GM18502 (cell line): ENCODE measurements around the gene ATG16L2.
"Not testable (repeated sequence)": the region's sequence is repeated elsewhere in the genome, so short reads cannot be mapped to it uniquely, and the experiment has no call there.

ENCODE experiments used
- ATAC-seq: cut with Tn5 transposase; IDR thresholded peaks from one replicate; pipeline ENCODE4 v1.9.1; 2021; ENCODE audit warnings: mild to moderate bottlenecking; ENCODE audit not compliant: unreplicated experiment, poor library complexity

ATG16L2 gene

DNA sequence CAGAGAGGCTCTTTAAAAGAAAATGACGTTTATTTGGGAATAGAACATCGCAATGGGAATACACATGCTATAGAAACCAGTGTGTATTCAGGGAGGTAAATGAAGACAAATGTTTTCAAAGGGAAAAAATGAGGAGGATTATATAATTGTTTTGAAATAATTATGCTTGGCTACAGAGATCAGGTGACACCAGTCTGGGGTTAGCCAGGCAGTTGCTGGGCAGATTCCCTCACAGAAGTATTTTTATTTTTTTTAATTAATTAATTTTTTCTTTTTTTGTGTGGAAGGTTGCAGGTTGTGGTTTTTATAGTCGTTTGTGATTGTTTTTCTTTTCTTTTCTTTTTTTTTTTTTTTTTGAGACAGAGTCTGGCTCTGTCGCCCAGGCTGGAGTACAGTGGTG, 14.8 kb upstream of the ATG16L2 start:
- no peak for ATAC-seq

DNA sequence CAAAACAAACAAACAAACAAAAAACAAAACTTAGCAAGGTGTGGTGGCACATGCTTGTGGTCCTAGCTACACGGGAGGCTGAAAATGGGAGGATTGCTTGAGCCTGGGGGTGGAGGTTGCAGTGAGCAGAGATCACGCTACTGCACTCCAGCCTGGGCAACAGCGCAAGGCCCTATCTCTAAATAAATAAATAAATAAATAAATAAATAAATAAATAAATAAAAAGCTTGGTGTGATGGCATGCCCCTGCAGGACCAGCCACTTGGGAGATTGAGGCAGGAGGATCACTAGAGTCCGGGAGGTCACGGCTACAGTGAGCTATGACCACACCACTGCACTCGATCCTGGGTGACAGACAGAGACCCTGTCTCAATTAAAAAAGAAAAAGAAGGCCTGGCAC, 11.4 kb upstream of the ATG16L2 start:
- no peak for ATAC-seq

DNA sequence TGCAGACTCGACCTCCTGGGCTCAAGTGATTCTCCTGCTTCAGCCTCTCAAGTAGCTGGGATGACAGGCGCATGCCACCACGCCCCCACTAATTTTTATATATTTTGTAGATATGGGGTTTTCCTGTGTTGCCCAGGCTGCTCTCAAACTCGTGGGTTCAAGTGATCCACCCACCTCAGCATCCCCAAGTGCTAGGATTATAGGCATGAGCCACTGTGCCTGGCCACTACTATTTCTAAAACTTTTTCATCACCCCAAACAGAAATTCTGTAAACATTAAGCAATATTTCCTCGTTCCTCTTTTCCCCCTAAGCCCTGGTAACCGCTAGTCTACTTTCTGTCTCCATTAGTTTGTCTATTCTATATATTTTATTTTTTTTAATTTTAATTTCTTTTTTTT, 9.0 kb upstream of the ATG16L2 start:
- no peak for ATAC-seq

GRCh38 chr11:72806378-72806777, 7.8 kb upstream of the ATG16L2 start:
- ATAC-seq: not testable (repeated sequence)

DNA sequence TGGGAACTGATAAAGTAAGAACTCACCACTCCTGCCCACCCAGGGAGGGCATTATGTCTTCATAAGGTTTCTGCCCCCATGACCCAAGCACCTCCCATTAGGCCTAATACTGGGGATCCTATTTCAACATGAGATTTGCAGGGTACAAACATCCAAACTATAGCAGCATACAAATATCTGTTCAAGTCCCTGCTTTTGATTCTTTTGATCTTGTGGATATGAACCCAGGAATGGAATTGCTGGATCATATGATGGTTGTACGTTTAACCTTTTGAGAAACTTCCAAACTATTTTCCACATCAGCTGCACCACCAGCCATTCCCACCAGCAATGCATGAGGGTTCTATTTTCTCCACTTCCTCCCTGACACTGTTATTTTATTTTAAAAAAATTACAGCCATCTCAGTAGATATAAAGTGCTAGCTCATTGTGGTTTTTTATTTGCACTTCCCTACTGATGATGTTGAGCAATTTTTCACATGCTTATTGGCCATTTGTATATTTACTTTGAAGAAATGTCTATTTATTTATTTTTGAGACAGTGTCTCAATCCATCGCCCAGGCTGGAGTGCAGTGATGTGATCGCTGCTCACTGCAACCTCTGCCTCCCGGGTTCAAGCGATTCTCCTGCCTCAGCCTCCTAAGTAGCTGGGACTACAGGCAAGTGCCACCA, 7.1 kb upstream of the ATG16L2 start:
- no peak for ATAC-seq

DNA sequence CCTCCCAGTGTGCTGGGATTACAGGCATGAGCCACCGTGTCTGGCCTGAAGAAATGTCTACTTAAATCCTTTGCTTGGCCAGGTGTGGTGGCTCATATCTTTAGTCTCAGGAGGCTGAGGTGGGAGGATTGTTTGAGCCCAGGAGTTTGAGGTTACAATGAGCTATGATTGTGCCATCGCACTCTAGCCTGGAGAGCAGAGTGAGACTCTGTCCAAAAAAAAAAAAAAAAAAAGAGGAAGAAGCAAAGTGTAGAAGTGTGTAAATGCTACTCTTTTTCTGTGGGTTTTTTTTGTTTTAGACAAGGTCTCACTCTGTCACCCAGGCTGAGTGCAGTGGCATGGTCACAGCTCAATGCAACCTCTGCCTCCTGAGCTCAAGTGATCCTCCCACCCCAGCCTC, 6.4 kb upstream of the ATG16L2 start:
- ATAC-seq: no peak

DNA sequence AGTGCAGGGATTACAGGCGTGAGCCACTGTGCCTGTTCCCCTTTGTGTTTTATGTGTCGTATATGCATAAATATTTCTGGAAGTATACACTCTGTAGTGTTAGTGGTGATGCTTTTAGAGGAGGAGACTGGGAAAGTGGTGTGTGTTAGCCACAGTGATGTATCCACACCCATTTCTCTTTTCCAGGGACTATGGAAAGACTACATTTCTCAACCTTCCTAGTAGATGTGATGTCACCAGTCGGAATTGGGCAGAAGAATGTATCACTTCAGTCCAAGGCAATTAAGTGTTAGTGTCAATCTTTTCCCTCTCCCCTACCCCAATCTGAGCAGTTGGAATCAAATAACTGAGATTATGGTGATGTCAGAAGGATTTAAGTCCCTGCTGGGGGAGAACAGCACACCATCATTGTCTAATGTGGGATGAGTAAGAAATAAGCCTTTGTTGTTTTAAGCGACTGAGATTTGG, 5.8 kb upstream of the ATG16L2 start:
- no peak for ATAC-seq

- ATAC-seq: not testable (repeated sequence)
Observed at GRCh38 chr11:72811686-72812085, 2.5 kb upstream of the ATG16L2 start.

- ATAC-seq: no peak
Observed at GRCh38 chr11:72812604-72812966, 1.6 kb upstream of the ATG16L2 start.

GRCh38 chr11:72812967-72813739, 1.1 kb upstream of the ATG16L2 start:
- peak; percentile 43 for ATAC-seq

- peak; percentile 41 for ATAC-seq
Observed at GRCh38 chr11:72813740-72814285, 398 bp upstream of the ATG16L2 start.

DNA sequence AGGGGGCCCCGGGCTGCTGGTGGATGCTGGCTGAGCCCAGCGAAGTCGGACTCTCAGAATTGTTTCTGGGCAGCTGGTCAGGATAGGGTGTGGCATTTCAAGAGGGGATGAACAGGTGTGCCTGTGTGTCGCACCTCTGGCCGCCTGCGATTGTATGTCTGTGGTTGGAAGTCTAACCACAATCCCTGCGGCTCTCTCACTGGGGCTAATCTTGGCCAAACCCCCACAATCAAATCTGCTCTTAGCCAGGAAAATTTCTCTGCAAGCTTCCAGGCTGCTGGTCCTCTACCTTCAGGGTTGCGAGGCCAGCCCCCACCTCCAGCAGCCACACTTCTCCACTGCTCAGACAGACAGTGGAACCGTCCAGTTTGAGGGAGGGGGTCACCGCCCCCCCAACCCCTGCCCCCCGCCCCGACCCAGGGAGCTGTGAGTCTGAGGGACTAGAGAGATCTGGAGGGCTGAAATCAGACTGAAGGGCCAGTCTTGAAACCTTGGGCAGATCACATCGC, 953 bp downstream of the ATG16L2 start:
- ATAC-seq: peak; percentile 2

- ATAC-seq: no peak
Observed at GRCh38 chr11:72816404-72816990, 2.3 kb downstream of the ATG16L2 start.

DNA sequence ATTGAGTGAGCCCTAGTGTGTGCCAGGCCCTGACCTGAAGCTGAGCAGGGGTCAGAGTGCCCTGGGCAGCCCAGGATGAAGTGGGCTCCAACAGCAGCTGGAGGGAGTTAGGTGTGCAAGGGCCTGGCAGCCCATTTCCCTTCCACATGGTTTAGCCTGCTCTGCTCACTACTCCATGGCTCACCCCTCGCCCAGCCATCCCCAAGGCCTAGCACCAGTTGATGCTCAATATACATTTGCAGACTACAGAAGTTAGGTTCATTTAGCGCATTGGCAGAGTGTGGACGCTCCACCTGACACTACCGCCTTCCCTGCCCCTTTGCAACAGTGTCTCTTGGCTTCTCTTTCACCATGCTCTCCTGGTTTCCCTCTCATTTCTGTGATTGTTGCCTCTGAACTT, 3.8 kb downstream of the ATG16L2 start:
- ATAC-seq: no peak

DNA sequence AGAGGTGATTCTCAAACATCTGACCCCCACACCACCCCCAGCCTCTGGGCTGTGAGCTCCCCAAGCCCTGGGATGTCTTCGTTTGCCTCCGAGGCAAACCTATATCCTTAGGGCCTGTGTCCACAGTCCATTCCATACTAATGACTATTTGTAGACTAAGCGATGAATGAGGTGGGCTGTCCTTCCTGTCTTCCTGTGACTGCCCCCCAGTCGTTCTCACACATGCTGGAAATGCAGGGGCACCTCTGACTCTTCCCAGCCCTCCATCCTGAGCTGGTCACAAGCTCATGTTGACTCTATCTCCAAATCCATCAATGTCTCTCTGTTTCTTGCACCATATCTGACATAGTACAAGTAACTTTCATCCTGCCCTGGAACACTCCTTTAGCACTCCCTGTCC, 4.8 kb downstream of the ATG16L2 start:
- no peak for ATAC-seq

DNA sequence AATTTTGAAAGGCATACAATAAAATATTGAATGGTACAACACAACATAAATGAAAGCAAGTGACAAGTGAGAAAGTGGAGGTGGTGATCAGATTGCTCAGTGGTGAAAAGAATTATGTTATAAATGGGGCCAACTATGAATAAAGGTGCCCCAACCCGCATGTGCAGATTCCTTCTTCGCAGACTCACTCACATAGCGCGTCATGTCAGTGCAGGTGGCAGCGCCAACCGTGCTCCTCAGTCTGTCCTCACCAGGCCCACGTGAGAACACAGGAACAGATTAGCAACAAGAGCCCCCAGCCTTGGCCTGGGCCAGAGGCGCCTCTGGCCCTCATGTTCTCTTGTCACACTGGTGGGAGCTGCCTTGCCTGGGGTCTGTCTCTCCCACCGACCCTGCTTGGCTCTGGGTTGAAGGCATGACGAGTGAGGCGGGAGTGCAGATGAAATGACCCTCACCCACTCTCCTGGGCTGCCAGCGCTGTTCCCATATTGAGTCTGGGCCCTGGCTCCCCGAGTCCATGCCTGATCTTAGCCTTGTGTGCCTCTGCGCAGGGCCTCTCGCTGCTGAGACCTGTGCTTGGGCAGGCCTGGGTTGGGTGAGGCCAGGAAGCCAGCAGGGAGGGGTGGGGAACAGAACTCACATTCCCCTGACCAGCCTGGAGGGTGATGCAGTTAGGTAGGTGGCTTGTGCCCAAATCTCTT, 6.4 kb downstream of the ATG16L2 start:
- ATAC-seq: no peak

DNA sequence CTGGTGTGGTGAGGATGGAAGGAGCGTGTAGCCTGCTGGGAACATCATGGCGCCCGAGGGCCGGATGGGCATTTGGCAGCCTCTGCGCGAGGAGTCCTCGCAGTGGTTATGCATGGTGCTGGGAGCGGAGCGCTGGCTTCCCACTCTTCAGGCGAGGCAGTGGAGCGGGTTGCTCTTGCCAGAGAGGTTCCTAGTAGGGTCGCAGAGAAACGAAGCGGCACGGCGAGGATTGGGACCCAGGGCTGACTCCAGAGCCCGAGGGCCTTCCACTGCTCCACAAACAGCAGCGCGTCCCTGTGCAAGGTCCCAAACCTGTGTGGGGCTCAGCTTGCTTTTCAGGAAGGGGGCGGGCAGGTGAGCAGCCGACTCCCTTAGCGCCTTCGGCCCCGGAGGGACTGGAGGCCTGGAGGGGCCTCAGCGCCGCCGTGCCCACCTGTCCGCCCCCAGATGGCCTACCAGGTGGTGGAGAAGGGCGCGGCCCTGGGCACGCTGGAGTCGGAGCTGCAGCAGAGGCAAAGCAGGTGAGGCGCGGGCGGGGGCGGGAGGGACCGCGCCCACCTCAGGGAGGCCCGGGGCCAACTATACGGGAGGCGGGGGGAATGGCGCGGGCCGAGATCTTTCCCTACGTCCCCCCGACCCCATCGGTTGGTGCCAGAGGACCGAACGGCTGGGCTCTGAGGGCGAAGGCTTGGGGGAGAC, 7.2 kb downstream of the ATG16L2 start:
- no peak for ATAC-seq

GRCh38 chr11:72821920-72822799, 7.9 kb downstream of the ATG16L2 start:
- ATAC-seq: peak; percentile 56
